Tibial artery (tissue), 4 donors: ENCODE measurements around the gene SPACA7.

Experiments used
- DNase-seq, 2 donors: peaks; one replicate each; pipeline ENCODE4 v3.0.0-alpha.2; 2019
- H3K27ac ChIP-seq, 2 donors: fragments of 200-600 bp; sonication (generic) in 1 of 2; 1 replicate in 1 of 2; 2 replicates in 1 of 2; pipeline ENCODE4 v1.5.1; 2018 to 2019; ENCODE audit warnings: mild to moderate bottlenecking in 1 of 2
- H3K27me3 ChIP-seq, 2 donors: fragments of 200-600 bp; sonication (generic) in 1 of 2; one replicate each; pipeline versions ENCODE4 v1.5.1 to v1.6.0; 2016 to 2019
- H3K36me3 ChIP-seq, 3 donors: fragments of 200-600 bp; sonication (generic) in 2 of 3; one replicate each; pipeline ENCODE4 v1.5.1; 2016 to 2019; ENCODE audit warnings: mild to moderate bottlenecking in 2 of 3
- H3K4me1 ChIP-seq, 4 donors: fragments of 200-600 bp; sonication (generic) in 2 of 4; 1 replicate in 3 of 4; 2 replicates in 1 of 4; pipeline ENCODE4 v1.5.1; 2016 to 2019
- H3K4me3 ChIP-seq, 2 donors: fragments of 200-600 bp; sonication (generic) in 1 of 2; 1 replicate in 1 of 2; 2 replicates in 1 of 2; pipeline ENCODE4 v1.5.1; 2018 to 2019; ENCODE audit warnings: mild to moderate bottlenecking in 2 of 2
- H3K9me3 ChIP-seq, 3 donors: fragments of 200-600 bp; sonication (generic) in 1 of 3; one replicate each; pipeline ENCODE4 v1.5.1; 2016 to 2019
- CTCF ChIP-seq, 2 experiments: fragments of 200-600 bp in 1 of 2; fragments of 450-650 bp in 1 of 2; IDR thresholded peaks; one replicate each; pipeline ENCODE4 v1.5.1; 2017 to 2019; ENCODE audit warnings: antibody characterized with exemption in 2 of 2, mild to moderate bottlenecking in 1 of 2, moderate library complexity in 1 of 2
- intact Hi-C: fragments of 100-400 bp; cut with DNase I; formaldehyde crosslinking; loops from one replicate; pipeline ENCODE4 v1.15.0; 2023; ENCODE audit warnings: low total_unique reads

The SPACA7 gene

GRCh38 chr13:112438515-112438914 is 62.4 kb downstream of the SPACA7 start:
- no peak overlapping the region for H3K27ac ChIP-seq
- no peaks in the 10 kb centered on the region for H3K36me3 ChIP-seq
- peaks cover 0 to 29% of the 10 kb centered on the region in 2 donors for H3K27me3 ChIP-seq
- no peak for DNase-seq
- no peak for TF ChIP-seq CTCF (IDR thresholded peaks at IDR 0.05)
- intact Hi-C loops = no loop called here
- no peak overlapping the region for H3K4me3 ChIP-seq
- H3K9me3 ChIP-seq = peaks cover 0 to 4% (median 0%) of the 10 kb centered on the region in 3 donors
- no peaks in the 10 kb centered on the region for H3K4me1 ChIP-seq

GRCh38 chr13:112441226-112441625 is 65.1 kb downstream of the SPACA7 start:
- peaks cover 0 to 4% (median 0%) of the 10 kb centered on the region in 3 donors for H3K9me3 ChIP-seq
- H3K36me3 ChIP-seq = no peaks in the 10 kb centered on the region
- H3K27me3 ChIP-seq = peaks cover 0 to 50% of the 10 kb centered on the region in 2 donors
- no peak for TF ChIP-seq CTCF (IDR thresholded peaks at IDR 0.05)
- no peaks in the 10 kb centered on the region for H3K4me1 ChIP-seq
- no peak for DNase-seq
- intact Hi-C loops = loop anchor here (5.0 kb wide), 1 partner anchor 969 kb away; no protein-coding TSS in a partner anchor
- H3K4me3 ChIP-seq = no peak overlapping the region
- no peak overlapping the region for H3K27ac ChIP-seq

DNA sequence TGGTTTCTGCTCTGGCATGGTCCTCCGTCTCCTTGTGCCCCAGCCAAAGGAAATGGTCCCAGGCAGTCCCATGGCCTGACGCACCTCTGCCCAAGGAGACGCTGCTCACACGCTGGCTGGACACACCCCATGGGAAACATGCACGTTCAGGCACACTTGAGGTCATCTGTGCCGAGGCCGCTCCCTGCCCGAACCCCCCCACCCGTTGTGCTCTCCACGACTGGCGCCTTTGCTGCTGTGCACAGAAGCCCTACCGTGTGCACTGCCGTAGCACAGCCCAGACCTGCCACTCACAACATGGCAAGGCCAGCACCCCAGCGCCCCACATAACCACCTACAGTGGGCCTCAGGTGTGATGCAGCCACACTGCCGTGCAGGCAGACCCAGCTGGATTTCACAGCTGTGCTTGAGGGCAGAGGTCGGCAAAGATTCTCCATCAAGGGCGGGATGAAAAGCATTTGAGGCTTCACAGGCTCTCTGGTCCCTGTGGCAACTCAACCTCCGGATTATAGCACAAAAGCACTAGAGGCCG is 65.7 kb downstream of the SPACA7 start:
- DNase-seq = no peak
- H3K9me3 ChIP-seq = peaks cover 0 to 4% (median 0%) of the 10 kb centered on the region in 3 donors

DNA sequence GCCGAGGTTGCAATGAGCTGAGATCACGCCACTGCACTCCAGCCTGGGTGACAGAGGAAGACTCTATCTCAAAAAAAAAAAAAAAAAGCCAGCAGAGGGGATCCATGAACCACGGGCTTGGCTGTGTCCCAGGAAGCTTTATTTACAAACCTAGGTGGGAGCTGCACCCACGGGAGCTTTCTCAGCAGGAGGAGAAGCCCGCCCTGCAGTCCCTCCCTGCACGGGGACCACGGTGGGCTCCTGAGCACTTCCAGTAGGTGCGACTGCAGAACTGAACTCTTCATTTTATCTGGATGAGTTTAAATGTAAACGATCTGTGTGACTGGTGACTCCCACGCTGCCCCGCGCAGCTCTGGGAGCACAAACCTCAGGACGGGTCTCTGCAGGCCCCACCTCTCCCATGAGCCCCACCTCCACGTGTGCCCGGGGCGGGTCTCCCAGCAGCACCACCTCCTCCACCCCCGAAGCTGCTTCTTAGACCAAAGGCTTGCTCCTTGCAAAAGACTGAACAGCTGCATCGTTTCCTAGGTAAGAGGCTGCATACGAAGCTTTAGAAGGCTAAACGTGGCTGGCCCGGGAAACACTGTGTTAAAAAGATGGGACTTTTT is 66.4 kb downstream of the SPACA7 start:
- Histone ChIP-seq H3K27ac (no peak overlapping the region), H3K36me3 (no peaks in the 10 kb centered on the region), H3K4me1 (no peaks in the 10 kb centered on the region), H3K4me3 (no peak overlapping the region), H3K27me3 (peaks cover 0 to 50% of the 10 kb centered on the region in 2 donors), H3K9me3 (peaks cover 0 to 4% (median 0%) of the 10 kb centered on the region in 3 donors)
- intact Hi-C loops = loop anchor here (5.0 kb wide), 1 partner anchor 970 kb away; no protein-coding TSS in a partner anchor
- no peak for TF ChIP-seq CTCF (IDR thresholded peaks at IDR 0.05)
- DNase-seq = no peak

More for the DNA sequence above, 65.7 kb downstream of the SPACA7 start:
- no peaks in the 10 kb centered on the region for H3K4me1 ChIP-seq
- no peaks in the 10 kb centered on the region for H3K36me3 ChIP-seq
- peaks cover 0 to 50% of the 10 kb centered on the region in 2 donors for H3K27me3 ChIP-seq
- intact Hi-C loops = loop anchor here (5.0 kb wide), 1 partner anchor 970 kb away; no protein-coding TSS in a partner anchor
- H3K27ac ChIP-seq = no peak overlapping the region
- TF ChIP-seq CTCF (IDR thresholded peaks at IDR 0.05) = no peak
- H3K4me3 ChIP-seq = no peak overlapping the region

DNA sequence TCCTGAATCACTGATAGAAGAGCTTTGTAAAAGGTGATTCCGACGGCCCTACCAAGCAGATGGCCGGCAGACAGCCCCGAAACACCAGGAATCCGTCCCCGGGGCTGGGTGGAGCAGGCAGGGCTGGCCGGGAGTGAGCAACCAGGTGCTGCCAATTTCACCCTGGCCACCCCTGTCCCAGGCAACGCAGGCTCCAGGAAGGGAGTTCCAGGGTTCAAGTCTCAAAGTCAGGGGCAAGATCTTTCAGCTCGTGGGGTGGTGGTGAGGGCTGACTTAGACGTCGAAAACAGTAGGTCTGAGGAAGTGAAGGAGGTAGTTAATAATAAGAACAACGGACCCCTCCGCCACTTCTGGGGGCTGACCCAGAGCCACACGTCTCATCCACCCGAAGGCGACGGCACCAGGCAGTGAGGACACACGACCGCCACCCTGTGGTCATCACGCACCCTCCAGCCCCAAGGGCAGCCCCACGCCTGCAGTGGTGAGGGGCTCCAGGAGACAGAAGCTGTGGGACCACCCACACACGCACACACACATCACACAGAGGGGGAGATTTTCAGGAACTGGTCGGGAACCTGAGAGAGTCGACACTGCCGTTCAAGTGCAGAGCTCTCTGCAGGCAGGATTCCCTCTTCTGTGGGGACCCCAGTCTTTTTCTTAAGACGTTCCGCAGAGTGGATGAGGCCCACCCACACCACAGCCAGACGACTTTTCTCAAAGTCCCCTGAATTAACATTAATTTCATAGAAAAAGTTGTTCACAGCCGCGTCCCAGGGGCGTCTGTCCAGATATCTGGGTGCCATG is 67.2 kb downstream of the SPACA7 start:
- DNase-seq = no peak
- Histone ChIP-seq H3K27ac (no peak overlapping the region), H3K27me3 (peaks cover 0 to 50% of the 10 kb centered on the region in 2 donors), H3K36me3 (no peaks in the 10 kb centered on the region), H3K9me3 (no peaks in the 10 kb centered on the region), H3K4me3 (no peak overlapping the region), H3K4me1 (no peaks in the 10 kb centered on the region)
- intact Hi-C loops = loop anchor here (5.0 kb wide), 1 partner anchor 971 kb away; no protein-coding TSS in a partner anchor
- no peak for TF ChIP-seq CTCF (IDR thresholded peaks at IDR 0.05)
